Calu3 (cell line): Measurements from ENCODE around the gene NLRC5. TPM values are rescaled to one million over a fixed set of nuclear protein-coding genes. Genes with fewer than 3 reads are reported as not detected.

Source experiments
- BruUV-seq: library from RNA; stranded (reverse); fragments of 400-500 nt; replicated peaks from 2 replicates; lab custom pipeline; 2021; lab: Mats Ljungman, UMichigan
- CTCF ChIA-PET: fragments of 300-600 bp; sonication (Branson Sonifier 250); formaldehyde crosslinking; loops from one replicate; lab custom pipeline; 2022; ENCODE audit warnings: antibody characterized with exemption; lab: Charles Lee
- DNase-seq: peaks from one replicate; pipeline ENCODE4 v3.0.0; 2022
- H3K27ac Mint-ChIP-seq: one replicate; pipeline ENCODE4 v1.8.0; 2022; ENCODE audit warnings: mixed read lengths; ENCODE audit not compliant: unreplicated experiment
- H3K27me3 Mint-ChIP-seq: one replicate; pipeline ENCODE4 v1.8.0; 2022; ENCODE audit warnings: mixed read lengths; ENCODE audit not compliant: unreplicated experiment
- H3K36me3 Mint-ChIP-seq: one replicate; pipeline ENCODE4 v1.8.0; 2022; ENCODE audit warnings: mild to moderate bottlenecking, moderate library complexity, mixed read lengths; ENCODE audit not compliant: insufficient read depth, unreplicated experiment
- H3K4me1 Mint-ChIP-seq: one replicate; pipeline ENCODE4 v1.8.0; 2022; ENCODE audit warnings: mild to moderate bottlenecking, low read depth, mixed read lengths; ENCODE audit not compliant: unreplicated experiment
- H3K4me3 Mint-ChIP-seq: one replicate; pipeline ENCODE4 v1.8.0; 2022; ENCODE audit warnings: mild to moderate bottlenecking, low read depth, moderate library complexity, mixed read lengths; ENCODE audit not compliant: unreplicated experiment
- H3K9me3 Mint-ChIP-seq: one replicate; pipeline ENCODE4 v1.8.0; 2022; ENCODE audit warnings: low read depth, mixed read lengths; ENCODE audit not compliant: unreplicated experiment
- CTCF ChIP-seq: fragments of 200-600 bp; IDR thresholded peaks from one replicate; pipeline ENCODE4 v1.8.0; 2022; ENCODE audit warnings: antibody characterized with exemption; ENCODE audit not compliant: unreplicated experiment
- intact Hi-C: fragments of 100-400 bp; cut with micrococcal nuclease; formaldehyde crosslinking; loops from one replicate; pipeline ENCODE4 v1.10.0; 2022; ENCODE audit not compliant: unreplicated experiment
- total RNA-seq: library from RNA; stranded (reverse); gene quantifications from 2 replicates; pipeline ENCODE4 v1.2.3, GENCODE V29; 2022

NLRC5 gene
- total RNA-seq, 1 experiment from 2014 or later, result 18.0 TPM

GRCh38 chr16:56964243-56965148, 24.9 kb upstream of the NLRC5 start:
- no peaks in the 10 kb centered on the region for H3K9me3 Mint-ChIP-seq
- H3K36me3 Mint-ChIP-seq, result peaks cover 6% of the 10 kb centered on the region
- no peak overlapping the region for H3K4me3 Mint-ChIP-seq
- CTCF ChIA-PET, result interaction anchor here (0.6 kb wide), 1 partner anchor 17 kb away, joined by 3 read pairs; no protein-coding TSS in a partner anchor
- H3K27ac Mint-ChIP-seq, result peak overlapping the region; percentile 26
- H3K27me3 Mint-ChIP-seq, result peaks cover 20% of the 10 kb centered on the region
- DNase-seq, result peak; percentile 67
- peaks cover 13% of the 10 kb centered on the region for H3K4me1 Mint-ChIP-seq
- TF ChIP-seq CTCF, result peak; percentile 85
- BruUV-seq, result no TSS peak
- intact Hi-C loops, result no loop called here

DNA sequence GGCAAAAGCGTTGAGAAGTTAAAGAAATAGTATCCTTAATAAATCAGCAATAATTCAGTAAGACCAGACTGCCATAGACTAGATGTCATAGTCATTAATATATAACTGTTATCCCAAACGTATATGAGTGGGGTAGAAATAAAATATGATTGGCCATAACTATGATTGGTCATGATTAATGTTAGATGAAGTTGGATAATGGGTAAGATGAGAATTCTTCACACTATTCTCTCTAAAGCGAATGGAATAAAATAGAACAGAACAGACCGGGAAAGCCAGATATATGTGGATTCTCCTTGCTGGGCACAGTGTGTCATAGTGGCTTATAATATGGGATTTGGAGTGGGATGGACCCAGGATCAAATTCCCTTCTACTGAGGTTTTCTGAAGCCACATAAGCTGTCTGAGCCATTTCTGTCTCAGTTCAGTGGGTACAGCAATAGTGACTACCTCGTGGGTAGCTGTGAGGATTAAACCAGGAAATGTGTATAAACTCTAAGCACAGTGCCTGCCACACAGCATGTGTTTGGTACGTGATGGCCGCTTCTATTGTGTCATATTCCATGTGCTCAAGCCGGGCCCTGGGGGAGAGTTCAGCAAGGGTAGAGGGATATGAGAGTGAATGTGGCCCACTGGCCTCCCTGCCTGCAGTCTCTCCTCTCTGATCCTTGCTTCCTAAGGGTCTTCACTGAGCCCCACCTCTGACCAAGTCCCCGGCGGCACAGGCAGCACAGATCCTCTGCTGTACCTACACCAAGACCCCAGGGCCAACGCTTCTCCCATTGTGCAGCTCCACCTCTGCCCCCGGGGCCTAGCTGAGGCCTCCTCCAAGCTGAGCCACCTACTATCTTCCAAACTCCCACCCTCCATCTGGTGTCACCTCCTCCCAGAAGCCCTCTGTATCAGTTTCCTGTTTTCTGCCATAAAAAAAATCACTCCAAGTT, 23.9 kb upstream of the NLRC5 start:
- DNase-seq, result no peak
- TF ChIP-seq CTCF, result no peak
- intact Hi-C loops, result no loop called here
- H3K27ac Mint-ChIP-seq, result peak overlapping the region; percentile 26
- CTCF ChIA-PET, result no interaction called here
- peaks cover 17% of the 10 kb centered on the region for H3K27me3 Mint-ChIP-seq
- no peaks in the 10 kb centered on the region for H3K9me3 Mint-ChIP-seq
- BruUV-seq, result no TSS peak
- peaks cover 13% of the 10 kb centered on the region for H3K4me1 Mint-ChIP-seq
- H3K4me3 Mint-ChIP-seq, result no peak overlapping the region
- H3K36me3 Mint-ChIP-seq, result peaks cover 6% of the 10 kb centered on the region

DNA sequence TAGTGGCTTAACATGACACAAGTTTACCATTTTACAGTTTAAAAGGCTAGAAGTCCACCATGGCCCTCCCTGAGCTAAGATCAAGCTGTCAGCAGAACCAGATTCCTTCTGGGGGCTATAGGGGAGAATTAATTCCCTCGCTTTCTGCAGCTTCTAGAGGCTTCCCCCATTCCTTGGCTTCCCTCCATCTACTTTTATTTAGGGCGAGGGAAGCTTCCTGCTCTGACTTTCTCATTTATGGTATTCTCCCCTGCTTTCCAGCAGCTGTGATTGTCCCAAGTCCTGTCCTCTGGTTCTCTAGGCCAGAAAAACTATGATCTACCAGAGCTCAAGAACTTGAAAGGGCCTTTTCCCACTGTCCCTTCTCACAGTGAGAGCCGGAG, 23.3 kb upstream of the NLRC5 start:
- H3K36me3 Mint-ChIP-seq, result peaks cover 6% of the 10 kb centered on the region
- DNase-seq, result no peak
- H3K27ac Mint-ChIP-seq, result no peak overlapping the region
- no peaks in the 10 kb centered on the region for H3K9me3 Mint-ChIP-seq
- H3K4me1 Mint-ChIP-seq, result peaks cover 13% of the 10 kb centered on the region
- TF ChIP-seq CTCF, result no peak
- CTCF ChIA-PET, result no interaction called here
- intact Hi-C loops, result no loop called here
- BruUV-seq, result no TSS peak
- H3K4me3 Mint-ChIP-seq, result no peak overlapping the region
- H3K27me3 Mint-ChIP-seq, result peaks cover 23% of the 10 kb centered on the region

- no peak for TF ChIP-seq CTCF
Observed at GRCh38 chr16:56967733-56968132, 21.6 kb upstream of the NLRC5 start.

More at GRCh38 chr16:56967733-56968132, 21.6 kb upstream of the NLRC5 start:
- DNase-seq, result no peak
- peaks cover 6% of the 10 kb centered on the region for H3K36me3 Mint-ChIP-seq
- BruUV-seq, result no TSS peak
- intact Hi-C loops, result no loop called here
- CTCF ChIA-PET, result no interaction called here
- H3K4me3 Mint-ChIP-seq, result no peak overlapping the region
- no peaks in the 10 kb centered on the region for H3K9me3 Mint-ChIP-seq
- no peak overlapping the region for H3K27ac Mint-ChIP-seq
- H3K4me1 Mint-ChIP-seq, result peaks cover 13% of the 10 kb centered on the region
- peaks cover 34% of the 10 kb centered on the region for H3K27me3 Mint-ChIP-seq
